GM21528 (cell line): ENCODE results near the gene CDK3.

Experiments used
- ATAC-seq: cut with Tn5 transposase; IDR thresholded peaks from one replicate; pipeline ENCODE4 v1.9.1; 2021; ENCODE audit warnings: mild to moderate bottlenecking, moderate library complexity; ENCODE audit not compliant: unreplicated experiment, low FRiP score

The CDK3 gene

GRCh38 chr17:76013377-76013932 lies 12.8 kb downstream of the CDK3 start:
- ATAC-seq: no peak

DNA sequence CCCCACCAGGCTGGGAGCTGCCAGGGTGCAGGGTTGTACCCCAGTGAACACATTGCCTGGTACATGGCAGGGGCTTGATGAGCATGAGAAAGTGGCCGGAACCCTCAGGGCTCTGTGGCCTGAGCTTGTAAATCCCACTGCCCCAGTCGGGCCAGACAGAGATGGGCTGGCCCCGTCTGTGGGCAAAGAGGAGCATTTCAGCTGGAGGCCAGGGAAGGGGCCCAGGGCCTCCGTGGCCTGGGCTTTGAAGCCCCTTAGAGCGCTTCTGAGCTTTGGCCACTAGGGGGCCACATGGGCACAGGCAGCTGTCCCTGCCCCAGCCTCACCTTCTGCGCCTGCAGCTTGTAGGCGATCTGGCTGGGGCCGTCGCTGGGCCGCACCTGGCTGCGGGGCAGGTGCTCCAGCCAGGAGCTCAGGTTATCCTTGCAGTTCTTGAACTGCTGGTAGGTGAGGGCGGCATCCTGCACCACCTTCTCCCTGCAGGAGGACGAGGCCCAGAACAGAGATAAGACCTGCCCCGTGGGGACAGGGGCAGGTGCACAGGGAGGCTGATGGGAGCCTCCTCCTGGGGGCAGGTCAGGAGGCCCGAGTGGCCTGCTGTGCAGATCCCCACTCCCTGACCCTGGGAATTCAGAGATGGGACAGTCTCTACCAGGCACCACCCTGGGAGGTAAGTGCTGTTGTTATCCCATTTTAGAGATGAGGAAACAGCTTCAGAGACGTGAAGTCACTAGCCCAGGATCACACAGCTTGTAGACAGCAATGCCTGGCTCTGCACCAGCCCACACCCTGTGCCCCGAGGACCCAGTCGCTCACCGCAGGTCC lies 13.7 kb downstream of the CDK3 start:
- ATAC-seq: no peak

GRCh38 chr17:76014925-76015261 lies 14.2 kb downstream of the CDK3 start:
- ATAC-seq: no peak

- ATAC-seq: no peak
These were observed 17.1 kb downstream of the CDK3 start for GRCh38 chr17:76017481-76018339.

- no peak for ATAC-seq
These were observed 17.7 kb downstream of the CDK3 start for GRCh38 chr17:76018340-76018680.

DNA sequence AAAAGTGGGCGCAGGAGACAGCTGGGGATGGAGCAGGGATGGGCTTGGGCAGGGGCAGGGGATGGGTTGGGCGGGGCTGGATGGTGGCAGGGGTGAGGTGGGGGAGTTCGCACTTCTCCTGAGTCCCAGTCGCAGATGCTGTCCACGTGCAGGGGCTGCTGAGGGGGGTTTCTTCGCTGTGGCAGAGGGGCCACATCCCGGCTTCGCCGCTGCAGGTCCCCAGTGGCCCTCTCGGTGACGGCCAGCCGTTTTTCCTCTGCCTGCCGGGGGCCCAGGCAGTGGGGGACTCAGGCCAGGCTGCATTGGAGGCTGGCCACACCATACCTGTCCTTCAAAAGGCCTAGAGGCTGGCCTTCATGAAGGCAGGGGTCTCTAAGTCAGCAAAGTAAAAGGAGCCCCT lies 18.1 kb downstream of the CDK3 start:
- ATAC-seq: no peak

DNA sequence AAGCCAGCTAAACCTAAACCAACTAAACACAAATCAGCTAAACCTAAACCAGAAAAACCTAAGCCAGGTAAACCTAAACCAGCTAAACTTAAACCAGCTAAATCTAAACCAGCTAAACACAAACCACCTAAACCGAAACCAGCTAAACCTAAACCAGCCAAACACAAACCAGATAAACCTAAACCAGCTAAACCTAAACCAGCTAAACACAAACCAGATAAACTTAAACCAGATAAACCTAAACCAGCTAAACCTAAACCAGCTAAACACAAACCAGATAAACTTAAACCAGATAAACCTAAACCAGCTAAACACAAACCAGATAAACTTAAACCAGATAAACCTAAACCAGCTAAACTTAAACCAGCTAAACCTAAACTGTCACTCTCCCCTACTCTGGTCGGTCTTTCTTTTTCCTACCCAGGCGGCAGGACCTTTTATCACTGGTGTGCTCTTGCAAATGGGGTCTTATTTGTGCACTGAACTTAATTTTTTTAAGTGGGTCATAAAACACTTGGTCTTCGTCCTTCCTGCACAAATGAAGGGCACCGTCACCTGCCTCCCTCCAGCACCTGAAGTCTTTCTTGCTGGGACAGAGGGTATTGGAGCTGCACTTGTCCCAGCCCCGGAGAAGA lies 19.3 kb downstream of the CDK3 start:
- ATAC-seq: no peak

- ATAC-seq: no peak
These were observed 21.6 kb downstream of the CDK3 start for GRCh38 chr17:76022285-76022684.

DNA sequence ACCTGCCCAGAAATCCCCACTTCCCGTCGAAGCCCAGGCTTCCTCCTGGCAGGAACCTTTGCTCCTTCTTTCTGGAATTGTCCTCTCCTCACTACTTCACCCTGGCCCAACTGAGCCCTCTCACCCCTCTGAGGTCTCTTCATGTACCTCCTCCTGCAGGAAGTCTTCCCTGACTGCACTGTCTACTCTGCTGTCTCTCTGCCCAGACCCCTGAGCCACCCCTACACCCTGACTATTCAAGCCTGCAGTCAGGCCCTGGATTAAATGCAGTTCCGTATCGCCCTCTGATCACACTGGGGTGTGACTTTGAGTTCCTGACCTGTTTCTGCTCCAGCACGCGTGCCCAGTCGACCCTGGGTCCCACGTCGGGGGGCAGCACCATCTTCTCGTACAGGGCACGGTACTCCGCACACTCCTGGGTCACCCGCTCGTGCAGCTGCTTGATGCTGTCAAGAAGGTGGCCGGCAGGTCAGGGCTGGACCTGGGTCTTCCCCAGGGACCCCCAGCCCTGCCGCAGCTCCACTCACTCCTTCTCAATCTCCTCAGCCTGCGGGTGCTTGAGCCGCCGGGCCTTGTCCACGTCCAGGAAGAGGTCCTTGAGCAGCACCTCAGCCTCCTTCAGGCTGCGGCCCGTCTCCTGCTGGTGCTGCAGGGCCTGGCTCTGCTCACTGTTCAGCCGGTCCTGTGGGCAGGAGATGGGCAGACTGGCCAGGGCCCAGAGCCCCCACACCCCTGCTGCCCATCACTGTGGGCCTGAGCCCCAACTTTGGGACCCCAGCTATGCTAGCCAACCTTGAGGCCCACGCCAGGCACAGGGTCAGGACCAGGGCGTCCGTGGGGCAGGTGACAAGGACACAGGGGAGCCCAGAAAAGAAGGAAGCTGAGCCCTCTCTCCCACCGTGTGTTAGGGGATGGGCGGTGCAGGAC lies 22.6 kb downstream of the CDK3 start:
- no peak for ATAC-seq

DNA sequence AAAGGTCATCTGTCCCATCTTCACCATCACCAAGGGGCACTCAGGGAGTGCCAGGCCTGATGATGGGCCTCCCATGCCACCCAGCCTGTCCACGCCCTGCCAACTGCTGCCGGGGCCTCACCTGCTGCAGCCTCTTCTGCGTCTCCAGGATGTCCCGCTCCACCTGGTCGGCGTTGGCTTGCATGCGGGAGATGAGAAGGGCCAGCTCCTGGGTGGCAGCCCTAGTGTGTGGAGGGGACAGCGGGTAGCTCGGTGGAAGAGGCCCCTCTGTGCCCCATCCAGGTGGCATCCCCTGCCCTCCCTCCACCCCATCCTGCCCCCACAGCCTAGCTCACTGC lies 23.2 kb downstream of the CDK3 start:
- no peak for ATAC-seq

DNA sequence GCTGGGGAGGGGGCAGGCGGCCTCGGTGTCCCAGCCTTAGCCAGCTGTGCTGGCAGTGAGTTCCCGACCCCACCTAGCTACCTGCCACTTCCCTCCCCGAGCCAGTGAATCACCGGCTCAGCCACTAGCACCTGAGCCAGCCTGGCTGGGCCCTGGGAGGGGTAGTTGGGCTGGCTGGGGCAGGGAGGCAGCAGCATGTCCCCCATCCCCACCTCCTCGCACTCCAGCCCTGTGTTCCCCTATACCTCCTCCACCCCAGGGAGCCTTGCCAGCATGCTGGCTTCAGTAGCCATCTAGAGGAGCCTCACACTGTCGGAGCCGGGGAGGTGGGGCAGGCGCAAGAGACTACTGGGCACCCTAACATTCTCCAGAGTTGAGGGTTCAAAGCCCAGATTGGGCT lies 23.7 kb downstream of the CDK3 start:
- ATAC-seq: no peak

GRCh38 chr17:76025294-76025693 lies 24.6 kb downstream of the CDK3 start:
- no peak for ATAC-seq

DNA sequence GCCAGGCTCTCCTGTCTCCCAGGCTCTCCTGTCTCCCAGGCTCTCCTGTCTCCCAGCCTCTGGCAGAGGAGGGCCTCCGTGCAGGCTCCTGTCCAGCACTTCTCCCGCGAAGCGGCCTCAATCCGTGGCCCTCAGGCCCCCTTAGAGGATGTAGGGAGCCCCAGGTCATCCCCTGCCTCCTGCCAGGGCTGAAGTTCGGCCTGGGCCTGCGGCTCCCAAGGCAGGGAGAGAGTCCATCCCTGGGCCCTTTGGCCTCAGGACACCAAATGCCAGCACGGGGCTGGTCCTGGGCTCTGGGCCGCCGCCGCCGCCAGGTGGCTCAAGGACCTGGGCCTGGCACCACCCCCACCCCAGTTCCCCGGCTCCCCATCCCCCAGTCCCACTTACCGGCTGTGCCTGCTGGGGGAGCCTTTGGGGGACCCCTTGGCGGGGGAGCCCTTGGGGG lies 26.1 kb downstream of the CDK3 start:
- no peak for ATAC-seq

- no peak for ATAC-seq
These were observed 26.6 kb downstream of the CDK3 start, which contains the start of gene EVPL for GRCh38 chr17:76027159-76027839. Gene EVPL, minus strand, starts transcription at chr17:76027306. Its CDS starts 108 bp downstream, at chr17:76027198.

GRCh38 chr17:76032073-76032779 lies 31.6 kb downstream of the CDK3 start:
- no peak for ATAC-seq

DNA sequence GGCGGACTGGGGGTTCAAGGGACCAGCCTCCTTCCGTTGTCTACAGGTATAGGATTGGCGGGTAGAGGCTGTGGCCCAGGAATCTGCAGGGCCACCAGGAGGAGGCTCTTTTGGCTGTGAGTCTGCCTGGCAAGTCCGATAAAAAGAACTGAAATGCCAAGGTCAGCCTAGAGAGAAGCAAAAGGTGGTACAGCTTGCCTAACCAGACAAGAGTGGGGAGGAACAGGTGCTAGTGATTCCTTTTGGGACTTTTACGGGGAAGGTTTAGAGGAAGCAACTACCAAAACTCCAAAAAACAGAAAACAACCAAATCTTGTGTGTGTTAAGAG lies 32.1 kb downstream of the CDK3 start:
- no peak for ATAC-seq

GRCh38 chr17:76033139-76033538 lies 32.5 kb downstream of the CDK3 start:
- no peak for ATAC-seq

DNA sequence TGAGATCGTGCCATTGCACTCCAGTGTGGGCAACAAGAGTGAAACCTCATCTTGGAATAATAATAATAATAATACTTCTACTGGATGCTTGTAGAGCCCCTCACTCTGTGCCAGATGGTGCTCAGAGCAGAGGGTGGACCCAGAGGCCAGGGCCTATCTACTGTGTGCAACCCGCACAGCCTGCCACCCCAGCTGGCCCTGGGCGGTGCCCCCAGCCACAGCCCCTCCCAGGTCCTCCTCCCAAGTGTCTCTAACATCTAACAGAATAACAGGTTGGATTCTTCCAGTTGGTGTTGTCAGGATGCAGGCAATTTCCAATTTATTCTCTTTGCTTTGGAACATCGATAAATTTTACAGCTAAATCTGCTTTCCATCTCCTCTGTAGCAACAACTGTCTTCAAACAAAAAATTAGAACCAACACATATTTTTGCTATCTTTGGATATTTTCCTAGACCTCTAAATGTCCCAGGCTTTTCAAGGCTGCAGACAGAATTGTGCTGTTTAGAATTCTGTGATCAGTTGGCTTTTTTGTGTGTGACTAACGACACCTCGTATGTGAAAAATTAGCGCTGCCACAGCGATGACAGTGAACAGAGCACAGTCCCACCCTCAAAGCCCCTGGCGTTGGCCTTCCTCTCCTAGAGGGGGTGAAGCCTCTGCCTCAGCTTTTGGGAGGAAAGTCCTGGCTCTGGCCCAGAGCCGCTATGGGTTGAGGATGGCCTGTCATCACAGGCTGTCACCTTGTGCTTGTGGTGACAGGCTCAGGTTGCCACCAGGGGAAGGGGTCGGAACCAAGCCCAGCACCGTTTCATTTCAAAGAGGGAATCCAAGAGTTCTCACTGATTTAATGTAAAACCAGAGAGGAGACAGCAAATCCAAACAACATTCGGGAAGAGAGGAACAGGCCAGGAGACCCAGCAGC lies 34.0 kb downstream of the CDK3 start:
- ATAC-seq: no peak
